ENCODE results near the gene CR2. TPM values are rescaled to one million over a fixed set of nuclear protein-coding genes. Genes with fewer than 3 reads are reported as not detected.

CR2 gene
- total RNA-seq, 4 donors from 2014 or later: not detected

DNA sequence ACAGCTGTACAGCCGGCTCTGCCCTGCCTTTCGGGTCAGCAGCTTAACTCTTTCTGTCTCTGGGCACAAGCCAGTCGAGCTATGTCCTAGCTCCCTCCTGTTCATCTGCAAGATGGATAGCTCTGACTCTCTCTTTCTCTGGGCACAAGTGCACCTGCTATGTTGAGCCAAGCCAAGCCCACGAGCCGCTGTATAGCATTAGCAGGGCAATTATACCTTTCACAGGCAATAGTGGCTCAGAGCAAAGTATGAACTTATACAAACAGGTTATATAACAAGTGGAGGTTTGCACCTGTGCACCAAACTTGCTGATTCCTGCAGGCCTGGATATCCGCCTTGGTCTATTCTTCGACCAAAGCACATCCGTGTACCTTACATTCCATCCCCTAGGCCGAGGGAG, 33.0 kb upstream of the CR2 start:
- no peak overlapping the region for H3K27ac ChIP-seq
- H3K27me3 ChIP-seq: peaks cover 0 to 26% (median 0%) of the 10 kb centered on the region in 4 donors
- intact Hi-C loops (cut with DNase I): no loop called here
- H3K4me1 ChIP-seq: no peaks in the 10 kb centered on the region
- no peak overlapping the region for H3K4me3 ChIP-seq
- TF ChIP-seq, protein P1, sequence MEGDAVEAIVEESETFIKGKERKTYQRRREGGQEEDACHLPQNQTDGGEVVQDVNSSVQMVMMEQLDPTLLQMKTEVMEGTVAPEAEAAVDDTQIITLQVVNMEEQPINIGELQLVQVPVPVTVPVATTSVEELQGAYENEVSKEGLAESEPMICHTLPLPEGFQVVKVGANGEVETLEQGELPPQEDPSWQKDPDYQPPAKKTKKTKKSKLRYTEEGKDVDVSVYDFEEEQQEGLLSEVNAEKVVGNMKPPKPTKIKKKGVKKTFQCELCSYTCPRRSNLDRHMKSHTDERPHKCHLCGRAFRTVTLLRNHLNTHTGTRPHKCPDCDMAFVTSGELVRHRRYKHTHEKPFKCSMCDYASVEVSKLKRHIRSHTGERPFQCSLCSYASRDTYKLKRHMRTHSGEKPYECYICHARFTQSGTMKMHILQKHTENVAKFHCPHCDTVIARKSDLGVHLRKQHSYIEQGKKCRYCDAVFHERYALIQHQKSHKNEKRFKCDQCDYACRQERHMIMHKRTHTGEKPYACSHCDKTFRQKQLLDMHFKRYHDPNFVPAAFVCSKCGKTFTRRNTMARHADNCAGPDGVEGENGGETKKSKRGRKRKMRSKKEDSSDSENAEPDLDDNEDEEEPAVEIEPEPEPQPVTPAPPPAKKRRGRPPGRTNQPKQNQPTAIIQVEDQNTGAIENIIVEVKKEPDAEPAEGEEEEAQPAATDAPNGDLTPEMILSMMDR (IDR thresholded peaks at IDR 0.05): no peak
- TF ChIP-seq POLR2A (IDR thresholded peaks at IDR 0.05): no peak
- no peaks in the 10 kb centered on the region for H3K36me3 ChIP-seq
- no peak for DNase-seq
- WGBS, 2 donors: 78 to 83% methylated on average over 9 of the region's 9 CpGs
- H3K9me3 ChIP-seq: no peaks in the 10 kb centered on the region

DNA sequence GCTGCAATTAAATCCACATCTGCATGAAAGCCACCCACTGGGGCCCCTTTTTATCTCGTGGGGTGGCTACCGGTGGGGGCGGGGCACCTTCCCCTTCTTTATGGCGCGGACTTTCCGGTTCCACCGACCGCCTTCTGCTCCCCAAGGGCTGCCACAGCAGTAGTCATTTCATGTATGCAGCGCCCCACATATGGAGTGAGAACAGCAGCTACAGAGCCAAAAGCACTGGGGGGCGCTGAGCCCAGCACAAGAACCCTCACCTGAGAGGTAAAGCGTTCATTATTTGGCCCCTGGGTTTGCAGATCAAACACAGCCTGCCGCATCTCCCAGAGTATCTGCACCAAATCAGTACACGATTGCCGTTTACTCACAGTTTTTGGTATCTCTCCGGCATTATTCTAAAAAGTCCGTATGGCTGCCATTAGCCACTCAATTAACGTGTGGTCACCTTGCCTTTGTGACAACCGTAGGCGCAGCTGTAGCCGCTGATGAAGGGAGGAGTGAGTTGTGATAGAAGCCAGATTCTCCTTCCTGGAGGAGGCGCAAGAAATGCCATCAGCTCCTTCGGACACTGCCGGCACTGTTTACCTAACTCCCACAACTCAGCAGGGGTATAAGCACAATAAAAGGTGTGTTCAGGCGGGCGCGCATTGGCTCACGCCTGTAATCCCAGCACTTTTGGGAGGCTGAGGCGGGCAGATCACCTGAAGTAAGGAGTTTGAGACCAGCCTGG, 30.4 kb upstream of the CR2 start:
- intact Hi-C loops (cut with DNase I): no loop called here
- WGBS, 2 donors: 44 to 53% methylated on average over 12 to 27 of the region's 28 CpGs
- Histone ChIP-seq H3K36me3 (no peaks in the 10 kb centered on the region), H3K9me3 (no peaks in the 10 kb centered on the region), H3K27me3 (peaks cover 0 to 41% (median 0%) of the 10 kb centered on the region in 4 donors), H3K27ac (no peak overlapping the region), H3K4me3 (peak overlapping the region in 1 of 4 donors; percentile 4), H3K4me1 (no peaks in the 10 kb centered on the region)
- TF ChIP-seq, protein P1 (IDR thresholded peaks at IDR 0.05): no peak
- no peak for TF ChIP-seq POLR2A (IDR thresholded peaks at IDR 0.05)
- no peak for DNase-seq

DNA sequence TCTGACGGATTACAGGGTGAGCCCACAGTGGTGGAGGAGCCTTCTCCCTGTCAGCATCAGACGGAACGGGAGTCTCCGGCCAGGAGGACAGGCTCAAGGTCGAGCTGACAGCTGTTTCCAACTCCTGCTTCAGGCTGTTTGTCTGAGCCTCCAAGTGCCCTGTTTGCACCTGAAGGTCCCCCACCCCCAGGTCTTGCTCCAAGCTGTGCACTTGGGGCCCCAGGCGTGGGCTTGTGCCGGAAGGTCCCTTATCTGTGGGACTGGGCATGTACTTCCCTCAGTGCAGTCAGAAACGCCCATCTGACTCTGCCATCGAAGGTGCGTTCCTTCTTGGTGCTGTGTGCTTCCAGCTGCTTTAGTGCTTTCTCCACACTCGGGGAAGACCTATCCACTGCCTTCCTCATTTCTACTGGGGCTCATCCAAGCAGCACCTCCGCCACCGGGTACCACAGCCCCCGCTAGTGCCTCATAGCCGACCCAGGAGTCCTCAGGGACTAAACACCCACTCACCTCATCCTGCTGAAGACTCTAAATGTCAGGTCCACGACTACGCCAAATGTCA, 29.5 kb upstream of the CR2 start:
- intact Hi-C loops (cut with DNase I): no loop called here

DNA sequence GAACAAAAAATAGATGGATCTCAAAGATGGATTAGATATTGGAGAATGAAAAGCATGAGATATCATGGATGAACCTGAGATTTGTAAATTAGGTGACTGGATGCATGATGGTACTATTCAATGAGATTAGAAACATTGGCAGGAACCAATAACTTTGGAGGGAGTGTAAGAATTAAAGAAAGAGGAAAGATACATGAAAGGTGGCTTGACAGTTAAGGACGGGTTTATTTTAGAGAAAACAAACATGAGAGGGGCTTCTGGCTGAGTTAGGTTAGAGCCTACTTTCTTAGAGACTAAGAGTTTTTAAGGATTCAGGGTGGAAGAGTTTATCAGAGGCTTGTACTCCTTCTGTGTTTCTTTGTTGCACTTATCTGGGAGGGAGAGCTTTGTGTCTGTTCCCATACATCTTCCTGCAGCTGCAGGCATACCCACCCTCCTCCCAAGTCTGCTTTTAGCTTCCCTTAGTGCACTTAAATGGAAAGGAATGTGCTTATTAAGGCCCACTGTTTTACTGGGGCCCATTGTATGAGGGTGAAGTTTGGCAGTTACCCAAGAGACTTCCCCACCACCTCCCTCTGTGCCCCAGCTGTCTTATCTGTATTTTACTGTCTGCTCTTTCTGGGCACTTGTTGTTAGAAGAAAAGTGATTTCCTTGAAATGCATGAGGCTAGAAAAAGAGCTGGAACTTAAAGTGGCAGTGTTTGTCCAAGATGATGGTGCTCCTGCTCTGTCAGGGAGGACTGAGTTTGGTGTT, 26.1 kb upstream of the CR2 start:
- TF ChIP-seq POLR2A (IDR thresholded peaks at IDR 0.05): no peak
- TF ChIP-seq, protein P1 (IDR thresholded peaks at IDR 0.05): no peak
- no peak overlapping the region for H3K27ac ChIP-seq
- H3K4me1 ChIP-seq: no peaks in the 10 kb centered on the region
- peaks cover 0 to 33% (median 0%) of the 10 kb centered on the region in 4 donors for H3K27me3 ChIP-seq
- H3K4me3 ChIP-seq: no peak overlapping the region
- no peaks in the 10 kb centered on the region for H3K9me3 ChIP-seq
- H3K36me3 ChIP-seq: no peaks in the 10 kb centered on the region
- WGBS, 2 donors: 87 to 93% methylated on average over 1 of the region's 1 CpG
- no peak for DNase-seq
- intact Hi-C loops (cut with DNase I): no loop called here

More for the DNA sequence above, 29.5 kb upstream of the CR2 start:
- H3K4me1 ChIP-seq: no peaks in the 10 kb centered on the region
- TF ChIP-seq, protein P1 (IDR thresholded peaks at IDR 0.05): no peak
- no peak for TF ChIP-seq POLR2A (IDR thresholded peaks at IDR 0.05)
- no peak for DNase-seq
- H3K27ac ChIP-seq: no peak overlapping the region
- 63 to 88% methylated on average over 5 to 12 of the region's 17 CpGs for WGBS, 2 donors
- no peaks in the 10 kb centered on the region for H3K36me3 ChIP-seq
- H3K9me3 ChIP-seq: no peaks in the 10 kb centered on the region
- H3K4me3 ChIP-seq: no peak overlapping the region
- peaks cover 0 to 44% (median 0%) of the 10 kb centered on the region in 4 donors for H3K27me3 ChIP-seq

DNA sequence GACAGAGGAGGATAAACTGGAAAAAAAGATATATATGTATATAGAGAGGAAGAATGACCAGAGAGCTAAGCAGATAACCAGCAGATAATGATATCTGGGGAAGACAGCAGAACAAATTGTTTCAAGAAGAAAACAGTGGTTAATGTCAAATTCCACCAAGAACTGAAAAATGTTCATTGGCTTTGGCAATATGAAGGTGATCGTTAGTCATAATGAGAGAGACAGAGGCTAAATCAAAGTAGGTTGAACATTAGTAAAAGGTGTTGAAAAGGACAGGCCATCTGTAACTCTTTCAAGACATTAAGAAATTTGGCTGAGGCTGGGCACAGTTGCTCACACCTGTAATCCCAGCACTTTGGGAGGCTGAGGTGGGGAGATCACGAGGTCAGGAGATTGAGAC, 25.3 kb upstream of the CR2 start:
- WGBS, 2 donors: 67 to 68% methylated on average over 2 of the region's 2 CpGs
- no peaks in the 10 kb centered on the region for H3K9me3 ChIP-seq
- H3K4me3 ChIP-seq: no peak overlapping the region
- no peak overlapping the region for H3K27ac ChIP-seq
- TF ChIP-seq, protein P1 (IDR thresholded peaks at IDR 0.05): no peak
- intact Hi-C loops (cut with DNase I): no loop called here
- H3K4me1 ChIP-seq: no peaks in the 10 kb centered on the region
- peaks cover 0 to 26% (median 0%) of the 10 kb centered on the region in 4 donors for H3K27me3 ChIP-seq
- no peak for DNase-seq
- no peaks in the 10 kb centered on the region for H3K36me3 ChIP-seq
